HEK293T (cell line): Measurements from ENCODE around the gene RNASE2.

Experiments
- FOXM1 ChIP-seq: fragments of 450-650 bp; IDR thresholded peaks from 2 replicates; pipeline ENCODE4 v1.6.1; 2017; ENCODE audit warnings: mild to moderate bottlenecking, borderline replicate concordance
- L3MBTL2 ChIP-seq: fragments of 450-650 bp; conservative IDR thresholded peaks from 2 replicates; pipeline ENCODE4 v1.6.1; 2016; ENCODE audit warnings: mild to moderate bottlenecking

GRCh38 chr14:20971705-20972021 is 16.4 kb downstream of the RNASE2 start:
- TF ChIP-seq L3MBTL2 (no peak), FOXM1 (no peak)
